OCI-LY7 (cell line): Measurements from ENCODE around the gene OSTC.

Source experiments
- CTCF ChIP-seq: fragments of 200-600 bp; sonication (generic); conservative IDR thresholded peaks from 2 replicates; pipeline ENCODE4 v1.5.1; 2014; ENCODE audit warnings: mild to moderate bottlenecking, antibody characterized with exemption, low read length, moderate library complexity, mixed read lengths
- EZH2phosphoT487 ChIP-seq: fragments of 200-600 bp; sonication (generic); IDR thresholded peaks from 2 replicates; pipeline ENCODE4 v1.6.1; 2018; ENCODE audit warnings: low read depth, borderline replicate concordance, mild to moderate bottlenecking, mixed run types, antibody characterized with exemption, low read length, moderate library complexity, mixed read lengths

GRCh38 chr4:108674356-108674977 is 24.1 kb downstream of the OSTC start:
- TF ChIP-seq CTCF (no peak), EZH2phosphoT487 (no peak)
